GM12801 (cell line): Measurements from ENCODE around the gene ITPKB.

Source experiments
- TF ChIP-seq, protein P1 (sequence below): IDR thresholded peaks from one replicate; pipeline ENCODE4 v1.5.1; 2011; ENCODE audit warnings: control low read depth; ENCODE audit not compliant: insufficient read length; ENCODE audit errors: extremely low read depth

Gene ITPKB

DNA sequence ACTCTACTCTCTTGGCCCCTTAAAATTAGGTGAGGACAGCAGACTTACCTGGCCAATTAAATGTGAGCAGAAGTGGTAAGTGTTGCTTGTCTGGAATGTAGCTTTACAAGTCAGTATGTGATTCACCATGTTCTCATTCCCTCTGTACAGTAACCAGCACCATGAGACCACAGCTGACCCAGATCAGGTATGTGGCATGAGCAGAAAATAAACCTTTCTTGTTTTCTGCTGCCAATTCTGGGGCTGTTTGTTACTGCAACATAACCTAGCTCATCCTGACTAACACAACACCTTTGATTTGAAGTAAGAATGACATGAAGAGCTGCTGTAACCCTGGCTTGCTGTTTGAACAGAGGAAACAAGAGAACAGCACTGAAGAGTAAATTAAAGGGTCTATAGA lies 24.9 kb downstream of the ITPKB start:
- TF ChIP-seq, protein P1, sequence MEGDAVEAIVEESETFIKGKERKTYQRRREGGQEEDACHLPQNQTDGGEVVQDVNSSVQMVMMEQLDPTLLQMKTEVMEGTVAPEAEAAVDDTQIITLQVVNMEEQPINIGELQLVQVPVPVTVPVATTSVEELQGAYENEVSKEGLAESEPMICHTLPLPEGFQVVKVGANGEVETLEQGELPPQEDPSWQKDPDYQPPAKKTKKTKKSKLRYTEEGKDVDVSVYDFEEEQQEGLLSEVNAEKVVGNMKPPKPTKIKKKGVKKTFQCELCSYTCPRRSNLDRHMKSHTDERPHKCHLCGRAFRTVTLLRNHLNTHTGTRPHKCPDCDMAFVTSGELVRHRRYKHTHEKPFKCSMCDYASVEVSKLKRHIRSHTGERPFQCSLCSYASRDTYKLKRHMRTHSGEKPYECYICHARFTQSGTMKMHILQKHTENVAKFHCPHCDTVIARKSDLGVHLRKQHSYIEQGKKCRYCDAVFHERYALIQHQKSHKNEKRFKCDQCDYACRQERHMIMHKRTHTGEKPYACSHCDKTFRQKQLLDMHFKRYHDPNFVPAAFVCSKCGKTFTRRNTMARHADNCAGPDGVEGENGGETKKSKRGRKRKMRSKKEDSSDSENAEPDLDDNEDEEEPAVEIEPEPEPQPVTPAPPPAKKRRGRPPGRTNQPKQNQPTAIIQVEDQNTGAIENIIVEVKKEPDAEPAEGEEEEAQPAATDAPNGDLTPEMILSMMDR, result no peak

DNA sequence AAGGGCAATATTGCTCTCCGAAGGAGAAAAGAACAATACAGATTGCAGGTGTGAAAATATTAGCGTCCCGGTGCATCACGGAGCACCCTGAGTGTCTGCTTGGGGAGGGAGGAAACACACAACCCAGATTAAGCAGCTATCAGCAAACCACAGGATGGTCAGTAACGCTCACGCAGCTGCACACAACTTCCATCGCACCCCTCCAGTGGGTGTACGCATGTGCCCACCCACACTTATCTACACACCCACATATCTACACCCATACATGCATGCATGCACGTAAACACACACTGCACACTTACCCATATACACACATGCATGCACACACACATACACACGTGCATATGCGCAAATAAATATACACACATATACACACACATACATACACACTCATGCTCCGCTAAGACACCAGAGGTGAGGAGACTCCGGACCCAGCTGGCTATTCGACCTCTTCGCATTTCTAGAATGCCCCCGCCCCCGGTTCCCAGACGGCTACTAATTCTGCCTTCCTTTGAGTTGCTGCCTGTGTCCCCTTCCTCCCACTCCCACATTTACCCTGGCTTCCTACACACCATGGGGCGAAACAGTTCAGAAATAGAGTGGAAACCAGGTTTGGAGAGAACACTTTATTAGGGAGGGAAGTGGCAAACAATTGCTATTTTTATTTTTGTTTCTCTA lies 26.2 kb downstream of the ITPKB start:
- TF ChIP-seq, protein P1, result no peak

DNA sequence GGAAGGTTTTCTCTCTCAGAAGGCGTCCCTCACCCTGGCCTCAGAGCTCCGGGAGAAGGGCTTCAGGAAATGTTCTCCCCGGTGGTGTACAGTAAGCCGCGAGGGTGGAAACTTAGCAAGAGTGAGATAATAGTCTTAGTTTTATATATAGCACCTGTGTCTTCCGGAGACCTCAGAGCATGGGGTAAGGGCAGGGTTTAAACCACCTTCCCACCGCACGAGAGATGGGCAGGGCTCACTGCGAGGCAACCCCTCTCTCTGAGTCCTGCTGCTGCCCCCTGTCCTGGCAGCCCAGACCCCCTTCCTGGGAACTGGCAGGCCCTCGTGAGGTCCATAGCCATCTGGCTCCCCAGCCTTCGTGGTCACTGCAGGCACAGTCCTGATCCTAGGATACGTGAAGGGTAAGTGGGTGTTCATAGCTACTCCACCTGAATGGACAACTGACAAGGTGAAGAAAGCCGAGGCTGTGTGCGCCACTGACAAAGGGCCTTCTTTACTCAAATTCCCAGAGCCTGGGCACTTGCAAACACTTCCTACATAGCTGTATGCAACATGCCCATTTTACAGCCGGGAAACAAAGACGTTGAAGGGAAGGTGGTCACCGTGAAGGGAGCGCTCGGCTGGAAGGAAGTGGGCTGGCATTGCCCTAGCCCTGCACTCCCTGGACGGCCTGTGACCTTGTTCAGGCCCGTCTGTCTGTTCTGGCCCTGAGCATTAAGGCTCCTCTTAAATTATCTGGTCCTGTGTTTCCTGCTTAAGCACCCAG lies 26.9 kb downstream of the ITPKB start:
- TF ChIP-seq, protein P1, result no peak

DNA sequence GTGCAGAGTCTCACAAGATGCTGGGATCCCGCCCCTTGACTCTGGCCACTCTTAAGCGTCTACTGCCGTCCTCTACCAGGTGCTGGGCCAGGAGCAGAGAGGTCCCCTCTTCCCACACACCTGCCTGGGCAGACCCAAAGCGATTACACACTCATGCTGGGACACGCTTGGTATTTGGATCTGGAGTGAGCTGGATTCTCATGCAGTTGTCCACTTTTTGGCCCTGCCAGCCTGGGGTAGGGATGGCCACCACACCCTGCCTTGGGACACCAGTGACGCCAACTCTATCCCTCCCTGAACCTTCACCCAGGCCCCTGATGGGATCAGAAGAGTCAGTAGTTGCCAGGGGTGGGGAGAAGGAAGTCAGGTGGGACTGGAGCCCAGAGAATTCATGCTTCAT lies 28.6 kb downstream of the ITPKB start:
- TF ChIP-seq, protein P1, result no peak

DNA sequence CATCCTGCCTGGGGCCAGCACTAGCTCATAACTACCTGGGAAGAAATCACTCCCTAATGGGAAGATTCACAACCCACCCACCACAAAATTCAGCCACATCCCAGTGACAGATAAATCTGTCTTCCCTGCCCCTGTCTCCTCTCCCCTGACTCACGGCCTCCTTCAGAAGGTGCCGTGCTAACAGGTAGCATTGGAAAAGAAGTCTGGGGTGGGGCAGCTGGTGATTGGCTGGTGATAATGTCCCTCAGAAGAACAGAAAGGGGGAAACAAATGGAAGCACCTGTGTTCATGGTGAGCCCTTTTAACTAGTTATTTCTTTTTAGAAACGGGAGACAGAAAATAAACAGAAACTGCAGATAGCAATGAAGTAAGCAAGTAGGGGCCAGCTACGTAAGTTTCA lies 29.1 kb downstream of the ITPKB start:
- TF ChIP-seq, protein P1, result no peak

DNA sequence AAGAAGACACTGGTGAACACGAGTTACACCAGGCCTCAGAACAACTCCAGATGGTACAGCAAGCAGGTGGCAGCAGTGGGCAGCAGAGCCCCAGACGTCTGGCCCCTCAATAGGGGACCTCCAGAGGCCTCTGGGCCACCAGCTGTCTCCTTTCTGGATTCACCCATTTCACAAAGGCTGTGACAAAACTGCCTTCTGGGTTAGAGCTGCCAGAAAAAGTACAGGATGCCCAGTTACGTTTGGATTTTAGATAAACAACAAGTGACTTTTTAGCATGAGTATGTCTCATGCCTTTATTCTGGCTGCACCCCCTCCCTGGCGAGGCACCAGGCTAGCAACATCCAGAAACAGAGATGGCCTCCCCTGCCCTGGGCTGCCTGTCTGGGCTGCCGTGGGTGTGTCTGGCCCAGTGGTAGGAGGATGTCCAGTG lies 30.1 kb downstream of the ITPKB start:
- TF ChIP-seq, protein P1, result no peak

DNA sequence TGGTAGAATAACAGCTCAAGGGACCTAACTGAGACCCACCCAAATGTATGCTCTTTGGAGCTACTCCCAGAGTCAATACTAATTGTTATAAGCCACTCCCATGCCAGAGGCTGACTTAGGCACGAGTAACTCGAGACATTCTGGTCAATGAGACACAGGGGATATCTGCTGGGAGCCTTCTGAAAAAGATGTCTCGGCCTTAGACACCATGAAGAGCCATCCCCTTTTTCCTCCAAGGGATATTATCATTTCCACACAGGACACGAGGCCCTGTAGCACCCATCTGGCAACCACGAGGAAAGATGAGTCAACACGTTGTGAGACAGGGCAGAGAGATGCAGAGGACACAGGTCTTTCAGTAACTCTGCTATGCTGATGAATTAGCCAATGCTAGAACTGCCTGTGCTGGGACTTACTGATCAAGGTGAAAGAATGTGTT lies 30.7 kb downstream of the ITPKB start:
- TF ChIP-seq, protein P1, result no peak
